ENCODE data around the gene AKAP12.
"Not testable (repeated sequence)": the region's sequence is repeated elsewhere in the genome, so short reads cannot be mapped to it uniquely, and the experiment has no call there.

Gene AKAP12

GRCh38 chr6:151381722-151382121 is 142.0 kb downstream of the AKAP12 start:
- no peak for TF ChIP-seq POLR2A (IDR thresholded peaks at IDR 0.05; ENCODE audit: extremely low read depth, insufficient read length)
- TF ChIP-seq CTCF (IDR thresholded peaks at IDR 0.05; ENCODE audit: low read depth, low read length) = no peak
- TF ChIP-seq MYC (IDR thresholded peaks at IDR 0.05; ENCODE audit: low read depth, low read length) = no peak
- TF ChIP-seq, protein P1, sequence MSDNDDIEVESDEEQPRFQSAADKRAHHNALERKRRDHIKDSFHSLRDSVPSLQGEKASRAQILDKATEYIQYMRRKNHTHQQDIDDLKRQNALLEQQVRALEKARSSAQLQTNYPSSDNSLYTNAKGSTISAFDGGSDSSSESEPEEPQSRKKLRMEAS (IDR thresholded peaks at IDR 0.05; ENCODE audit: low read depth, low read length) = no peak
- H3K4me3 ChIP-seq (ENCODE audit: low read depth, low read length) = no peak overlapping the region
- DNase-seq (ENCODE audit: low read depth) = no peak

DNA sequence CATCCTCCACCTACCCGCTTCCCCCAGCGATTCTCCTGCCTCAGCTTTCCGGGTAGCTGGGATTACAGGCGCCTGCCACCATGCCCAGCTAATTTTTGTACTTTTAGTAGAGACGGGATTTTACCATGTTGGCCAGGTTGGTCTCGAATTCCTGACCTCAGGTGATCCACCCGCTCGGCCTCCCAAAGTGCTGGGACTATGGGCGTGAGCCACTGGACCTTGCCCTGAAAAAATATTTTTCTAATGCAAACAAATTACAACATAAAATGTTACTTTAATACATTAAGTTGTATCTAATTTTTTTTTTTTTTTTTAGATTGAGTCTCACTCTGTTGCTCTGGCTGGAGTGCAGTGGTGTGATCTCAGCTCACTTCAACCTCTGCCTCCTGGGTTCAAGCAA is 142.9 kb downstream of the AKAP12 start:
- not testable (repeated sequence) for DNase-seq (ENCODE audit: low read depth); H3K4me3 ChIP-seq (ENCODE audit: low read depth, low read length)

DNA sequence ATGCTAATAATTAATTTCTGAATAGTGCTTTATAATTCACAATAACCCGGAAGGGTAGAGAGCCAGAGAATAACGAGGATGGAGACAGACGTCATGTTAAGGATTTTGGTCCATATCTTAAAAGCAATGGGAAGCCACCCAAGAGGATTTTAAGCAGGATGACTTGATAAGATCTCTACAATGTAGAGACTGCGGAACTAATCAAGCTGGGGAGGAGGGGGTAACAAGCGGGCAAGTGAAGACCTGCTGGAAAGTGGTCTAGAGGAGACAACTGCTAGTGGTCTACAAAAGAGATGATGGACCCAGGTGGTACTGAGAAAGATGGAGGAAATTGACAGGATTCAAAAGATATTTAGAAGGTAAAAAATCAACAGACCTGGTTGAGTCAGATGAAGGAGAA is 144.4 kb downstream of the AKAP12 start:
- no peak for TF ChIP-seq CTCF (IDR thresholded peaks at IDR 0.05; ENCODE audit: low read depth, low read length)
- TF ChIP-seq POLR2A (IDR thresholded peaks at IDR 0.05; ENCODE audit: extremely low read depth, insufficient read length) = no peak
- TF ChIP-seq, protein P1 (IDR thresholded peaks at IDR 0.05; ENCODE audit: low read depth, low read length) = no peak
- TF ChIP-seq MYC (IDR thresholded peaks at IDR 0.05; ENCODE audit: low read depth, low read length) = no peak
- no peak overlapping the region for H3K4me3 ChIP-seq (ENCODE audit: low read depth, low read length)
- DNase-seq (ENCODE audit: low read depth) = no peak

DNA sequence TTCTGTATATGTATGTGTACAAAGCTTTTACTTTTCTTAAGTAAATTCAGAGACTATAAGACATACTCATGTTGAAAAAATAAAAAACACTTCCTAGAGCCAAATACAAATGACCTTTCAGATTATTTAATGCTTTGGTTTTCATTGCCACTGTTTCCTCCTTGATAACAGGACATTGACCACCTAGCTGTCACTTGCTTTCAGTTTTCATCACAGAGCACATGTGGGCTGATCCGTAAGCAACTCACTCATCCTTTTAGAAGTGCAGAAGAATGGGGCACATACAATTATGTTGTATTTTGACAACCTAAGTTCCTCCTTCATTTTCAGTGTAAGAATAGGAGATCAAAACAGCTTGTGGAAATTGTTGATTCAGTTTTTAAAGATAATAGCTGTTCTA is 145.4 kb downstream of the AKAP12 start:
- TF ChIP-seq CTCF (IDR thresholded peaks at IDR 0.05; ENCODE audit: low read depth, low read length) = no peak
- TF ChIP-seq, protein P1 (IDR thresholded peaks at IDR 0.05; ENCODE audit: low read depth, low read length) = no peak
- TF ChIP-seq POLR2A (IDR thresholded peaks at IDR 0.05; ENCODE audit: extremely low read depth, insufficient read length) = no peak
- TF ChIP-seq MYC (IDR thresholded peaks at IDR 0.05; ENCODE audit: low read depth, low read length) = no peak
- DNase-seq (ENCODE audit: low read depth) = no peak
- no peak overlapping the region for H3K4me3 ChIP-seq (ENCODE audit: low read depth, low read length)

DNA sequence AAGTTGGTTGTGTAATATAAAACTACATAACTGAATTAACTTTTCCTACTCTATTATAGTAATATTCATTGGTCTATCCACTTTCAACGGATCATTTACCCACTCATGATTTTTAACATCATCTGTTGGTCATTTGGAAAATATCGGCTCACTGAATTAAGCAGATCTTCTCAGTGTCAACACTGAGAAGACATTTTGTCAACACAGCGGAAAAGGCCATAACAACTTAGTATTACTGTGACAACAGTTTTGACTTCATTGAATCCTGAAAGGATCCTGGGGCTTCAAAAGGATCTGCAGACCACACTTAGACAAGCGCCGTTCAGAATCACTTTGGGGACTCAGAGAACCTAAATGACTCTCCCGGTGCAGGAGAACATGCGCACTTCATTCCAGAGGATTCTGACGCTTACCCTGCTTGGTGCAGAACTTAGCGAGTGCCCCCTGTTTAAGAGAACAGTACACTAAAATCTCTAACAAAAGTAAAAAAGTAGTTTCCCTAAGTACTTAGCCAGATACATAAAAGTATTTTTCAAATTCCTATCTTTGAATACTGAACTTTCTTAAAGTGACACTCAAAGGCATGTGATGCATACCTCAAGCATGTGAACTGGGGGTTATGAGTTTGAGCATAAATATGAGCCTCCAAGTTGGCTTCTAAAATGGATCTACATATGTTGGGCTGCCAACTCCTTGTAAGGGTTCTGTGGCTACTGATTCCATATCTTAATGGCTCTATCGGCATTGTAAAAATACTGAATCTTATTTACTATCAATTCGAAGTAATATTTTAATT is 147.6 kb downstream of the AKAP12 start:
- H3K4me3 ChIP-seq (ENCODE audit: low read depth, low read length) = no peak overlapping the region
- no peak for DNase-seq (ENCODE audit: low read depth)
- TF ChIP-seq POLR2A (IDR thresholded peaks at IDR 0.05; ENCODE audit: extremely low read depth, insufficient read length) (no peak), CTCF (IDR thresholded peaks at IDR 0.05; ENCODE audit: low read depth, low read length) (no peak)
- TF ChIP-seq, protein P1 (IDR thresholded peaks at IDR 0.05; ENCODE audit: low read depth, low read length) = no peak

DNA sequence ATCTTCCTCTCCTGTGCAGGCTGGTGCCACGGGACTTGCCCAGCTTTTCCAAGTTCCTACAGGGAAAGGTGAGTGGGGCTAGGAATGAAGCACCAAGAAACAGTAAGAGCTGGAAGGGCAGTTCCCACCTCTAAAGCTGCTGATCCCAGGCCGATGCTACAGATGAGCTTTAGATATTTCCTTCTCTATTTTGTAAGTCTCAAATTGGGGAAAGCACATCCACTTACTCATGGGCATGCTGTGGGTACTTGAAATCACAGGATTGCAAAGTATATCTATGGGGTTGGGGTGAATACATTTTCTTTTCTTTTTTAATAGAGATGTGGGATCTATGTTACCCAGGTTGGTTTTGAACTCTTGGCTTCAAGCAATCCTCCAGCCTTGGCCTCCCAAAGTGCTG is 148.5 kb downstream of the AKAP12 start:
- TF ChIP-seq POLR2A (IDR thresholded peaks at IDR 0.05; ENCODE audit: extremely low read depth, insufficient read length) (no peak), CTCF (IDR thresholded peaks at IDR 0.05; ENCODE audit: low read depth, low read length) (no peak), MYC (IDR thresholded peaks at IDR 0.05; ENCODE audit: low read depth, low read length) (no peak)
- TF ChIP-seq, protein P1 (IDR thresholded peaks at IDR 0.05; ENCODE audit: low read depth, low read length) = no peak
- DNase-seq (ENCODE audit: low read depth) = no peak
- no peak overlapping the region for H3K4me3 ChIP-seq (ENCODE audit: low read depth, low read length)
